RWPE2 (cell line): Measurements from ENCODE around the gene RNU5D-1.
"Not testable (repeated sequence)": the region's sequence is repeated elsewhere in the genome, so short reads cannot be mapped to it uniquely, and the experiment has no call there.

Experiments used
- ATAC-seq: fragments of 200-7000 bp; cut with Tn5 transposase; 3 replicates; pipeline ENCODE4 v1.9.1; 2021; ENCODE audit warnings: low read depth
- DNase-seq: peaks from one replicate; pipeline ENCODE4 v3.0.0-alpha.2; 2020; ENCODE audit warnings: low spot score
- H3K27ac ChIP-seq: fragments of 450-650 bp; 2 replicates; pipeline ENCODE4 v1.5.1; 2017; ENCODE audit warnings: mild to moderate bottlenecking; ENCODE audit not compliant: poor library complexity, severe bottlenecking
- H3K27me3 ChIP-seq: fragments of 250-450 bp; sonication (Bioruptor Pico); 2 replicates; pipeline ENCODE4 v1.5.1; 2021; ENCODE audit warnings: mild to moderate bottlenecking, moderate library complexity; ENCODE audit not compliant: insufficient read depth, poor library complexity, severe bottlenecking
- H3K36me3 ChIP-seq: fragments of 250-450 bp; sonication (Bioruptor Pico); 2 replicates; pipeline ENCODE4 v1.5.1; 2020; ENCODE audit warnings: low read depth, mild to moderate bottlenecking, moderate library complexity
- H3K4me1 ChIP-seq: fragments of 250-450 bp; sonication (Bioruptor Pico); 2 replicates; pipeline ENCODE4 v1.5.1; 2021; ENCODE audit warnings: mild to moderate bottlenecking, moderate library complexity; ENCODE audit not compliant: insufficient read depth, poor library complexity, severe bottlenecking
- H3K4me3 ChIP-seq: fragments of 250-450 bp; sonication (Bioruptor Pico); 2 replicates; pipeline ENCODE4 v1.5.1; 2021; ENCODE audit warnings: mild to moderate bottlenecking, moderate library complexity; ENCODE audit not compliant: severe bottlenecking
- H3K9me3 ChIP-seq: fragments of 250-450 bp; sonication (Bioruptor Pico); 2 replicates; pipeline ENCODE4 v1.5.1; 2021; ENCODE audit warnings: mild to moderate bottlenecking, moderate library complexity; ENCODE audit not compliant: severe bottlenecking
- TF ChIP-seq, protein P1 (sequence below): fragments of 450-650 bp; IDR thresholded peaks from one replicate; pipeline ENCODE4 v1.5.1; 2017; ENCODE audit warnings: mild to moderate bottlenecking, moderate library complexity; ENCODE audit not compliant: poor library complexity, severe bottlenecking

The RNU5D-1 gene

DNA sequence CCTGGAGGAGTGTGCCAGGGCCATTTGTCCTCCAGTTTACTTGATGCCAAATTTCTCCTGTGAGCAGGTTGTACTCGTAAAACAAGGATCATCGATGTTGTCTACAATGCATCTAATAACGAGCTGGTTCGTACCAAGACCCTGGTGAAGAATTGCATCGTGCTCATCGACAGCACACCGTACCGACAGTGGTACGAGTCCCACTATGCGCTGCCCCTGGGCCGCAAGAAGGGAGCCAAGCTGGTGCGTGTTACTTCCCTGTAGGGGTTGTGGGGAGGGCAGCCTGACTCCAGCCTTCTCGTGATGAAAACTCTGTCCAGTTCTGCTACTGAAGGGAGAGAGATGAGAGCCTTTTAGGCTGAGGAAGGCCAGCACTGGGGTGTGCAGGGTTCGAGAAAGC is 46.6 kb upstream of the RNU5D-1 start:
- DNase-seq (no peak), ATAC-seq (no peak)
- Histone ChIP-seq H3K27me3 (no peaks in the 10 kb centered on the region), H3K9me3 (no peaks in the 10 kb centered on the region), H3K4me1 (peaks cover 7% of the 10 kb centered on the region), H3K4me3 (peak overlapping the region; percentile 92), H3K36me3 (peaks cover 59% of the 10 kb centered on the region), H3K27ac (peak overlapping the region; percentile 87)
- TF ChIP-seq, protein P1, sequence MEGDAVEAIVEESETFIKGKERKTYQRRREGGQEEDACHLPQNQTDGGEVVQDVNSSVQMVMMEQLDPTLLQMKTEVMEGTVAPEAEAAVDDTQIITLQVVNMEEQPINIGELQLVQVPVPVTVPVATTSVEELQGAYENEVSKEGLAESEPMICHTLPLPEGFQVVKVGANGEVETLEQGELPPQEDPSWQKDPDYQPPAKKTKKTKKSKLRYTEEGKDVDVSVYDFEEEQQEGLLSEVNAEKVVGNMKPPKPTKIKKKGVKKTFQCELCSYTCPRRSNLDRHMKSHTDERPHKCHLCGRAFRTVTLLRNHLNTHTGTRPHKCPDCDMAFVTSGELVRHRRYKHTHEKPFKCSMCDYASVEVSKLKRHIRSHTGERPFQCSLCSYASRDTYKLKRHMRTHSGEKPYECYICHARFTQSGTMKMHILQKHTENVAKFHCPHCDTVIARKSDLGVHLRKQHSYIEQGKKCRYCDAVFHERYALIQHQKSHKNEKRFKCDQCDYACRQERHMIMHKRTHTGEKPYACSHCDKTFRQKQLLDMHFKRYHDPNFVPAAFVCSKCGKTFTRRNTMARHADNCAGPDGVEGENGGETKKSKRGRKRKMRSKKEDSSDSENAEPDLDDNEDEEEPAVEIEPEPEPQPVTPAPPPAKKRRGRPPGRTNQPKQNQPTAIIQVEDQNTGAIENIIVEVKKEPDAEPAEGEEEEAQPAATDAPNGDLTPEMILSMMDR = no peak

DNA sequence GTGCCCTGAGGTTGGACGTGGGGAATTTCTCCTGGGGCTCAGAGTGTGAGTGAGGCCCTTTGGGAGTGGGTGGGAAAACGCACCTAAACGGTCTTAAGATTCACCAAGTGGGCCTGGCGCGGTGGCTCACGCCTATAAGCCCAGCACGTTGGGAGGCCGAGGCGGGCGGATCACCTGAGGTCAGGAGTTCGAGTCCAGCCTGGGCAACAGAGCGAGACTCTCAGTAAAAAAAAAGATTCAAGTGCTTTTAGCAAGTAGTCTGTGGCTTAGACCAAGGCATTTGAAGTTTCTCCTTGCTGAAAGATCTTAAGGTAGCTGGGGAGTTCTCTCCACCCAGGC is 45.7 kb upstream of the RNU5D-1 start:
- Histone ChIP-seq H3K9me3 (no peaks in the 10 kb centered on the region), H3K36me3 (peaks cover 59% of the 10 kb centered on the region), H3K27ac (peak overlapping the region; percentile 87), H3K4me3 (peak overlapping the region; percentile 92), H3K4me1 (peaks cover 7% of the 10 kb centered on the region), H3K27me3 (no peaks in the 10 kb centered on the region)
- no peak for DNase-seq
- TF ChIP-seq, protein P1 = no peak
- no peak for ATAC-seq

DNA sequence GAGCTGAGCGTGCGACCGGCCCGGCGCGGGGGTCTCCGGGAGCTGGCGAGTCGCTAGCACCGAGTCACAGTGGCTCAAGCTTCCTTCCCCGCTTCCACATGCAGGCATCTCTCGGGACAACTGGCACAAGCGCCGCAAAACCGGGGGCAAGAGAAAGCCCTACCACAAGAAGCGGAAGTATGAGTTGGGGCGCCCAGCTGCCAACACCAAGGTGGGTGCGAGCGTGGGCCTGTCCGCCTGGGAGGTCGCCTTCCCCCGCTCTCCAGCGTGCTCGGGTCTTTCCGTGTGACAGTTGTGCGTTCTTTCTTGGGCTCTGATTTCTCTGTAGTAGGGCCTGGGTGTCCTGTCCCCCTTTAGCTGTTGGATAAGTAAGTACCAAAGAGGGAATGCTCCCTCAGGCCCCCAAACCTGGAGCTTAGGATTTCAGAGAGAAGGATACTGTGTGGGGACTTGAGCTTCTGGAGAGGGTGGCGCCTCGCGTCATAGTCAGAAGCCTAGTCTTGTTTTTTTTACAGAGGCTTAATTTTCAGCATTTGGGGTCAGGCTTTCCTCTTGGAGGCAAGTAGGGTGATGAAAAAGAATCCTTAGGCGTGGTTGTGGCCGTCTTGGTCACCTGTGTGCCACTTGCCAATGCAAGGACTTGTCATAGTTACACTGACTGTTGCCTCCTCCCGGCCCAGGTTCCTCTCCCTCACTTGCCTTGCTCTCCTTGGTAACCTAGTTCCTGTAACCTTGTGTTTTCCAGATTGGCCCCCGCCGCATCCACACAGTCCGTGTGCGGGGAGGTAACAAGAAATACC is 45.2 kb upstream of the RNU5D-1 start:
- DNase-seq (no peak), ATAC-seq (no peak)
- Histone ChIP-seq H3K4me1 (peaks cover 7% of the 10 kb centered on the region), H3K36me3 (peaks cover 58% of the 10 kb centered on the region), H3K27me3 (no peaks in the 10 kb centered on the region), H3K4me3 (peak overlapping the region; percentile 92), H3K9me3 (no peaks in the 10 kb centered on the region), H3K27ac (peak overlapping the region; percentile 87)
- TF ChIP-seq, protein P1 = no peak

DNA sequence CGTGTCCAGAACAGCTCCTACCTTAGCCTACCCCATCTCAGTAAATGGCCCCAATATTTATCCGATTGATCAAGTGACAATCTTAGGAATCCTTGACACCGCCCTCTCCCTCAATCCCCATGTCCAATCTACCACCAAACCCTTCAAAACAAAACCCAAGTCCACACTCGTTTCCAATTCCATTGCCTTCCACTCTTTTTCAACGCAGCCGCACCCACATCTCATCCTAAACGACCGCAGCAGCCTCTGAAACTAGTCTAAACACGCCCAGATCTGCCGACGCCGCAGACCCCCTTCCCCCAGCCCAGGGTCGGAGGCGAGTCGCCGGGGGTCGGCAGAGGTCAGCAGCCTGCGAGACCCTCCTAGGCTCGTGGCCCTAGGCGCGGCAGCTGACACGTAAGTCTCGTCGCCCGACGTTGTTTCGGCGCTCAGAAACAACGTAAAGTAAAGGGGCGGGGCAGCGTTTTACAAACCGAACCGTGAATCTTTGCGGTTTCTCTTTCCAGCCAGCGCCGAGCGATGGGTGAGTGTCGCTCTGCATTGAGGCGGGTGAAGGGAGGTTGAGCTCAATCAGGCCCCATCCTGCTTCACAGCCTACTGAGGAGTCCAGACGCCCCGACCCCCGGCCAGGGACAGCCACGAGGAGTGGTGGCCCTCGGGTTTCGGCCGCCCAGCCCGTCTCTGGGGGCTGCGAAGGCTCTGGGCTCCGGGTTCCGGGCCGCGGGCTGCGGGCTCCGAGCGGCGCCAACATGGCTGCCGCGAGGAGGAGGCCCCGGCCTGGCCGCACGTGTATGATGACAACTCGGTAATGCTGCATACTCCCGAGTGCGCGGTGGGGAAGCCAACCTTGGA is 44.3 kb upstream of the RNU5D-1 start, which contains the start of gene RPS8:
TSS of gene RPS8 (plus strand) at position 463 of the 852 bp plus-strand sequence. CDS start at position 520, 57 bp downstream.
- TF ChIP-seq, protein P1 = no peak
- ATAC-seq (peak; percentile 62), DNase-seq (peak; percentile 88)
- Histone ChIP-seq H3K4me1 (peaks cover 7% of the 10 kb centered on the region), H3K27me3 (no peaks in the 10 kb centered on the region), H3K27ac (peak within 1 kb of the TSS; percentile 87), H3K4me3 (peak within 1 kb of the TSS; percentile 92), H3K9me3 (no peaks in the 10 kb centered on the region), H3K36me3 (peaks cover 49% of the 10 kb centered on the region)

DNA sequence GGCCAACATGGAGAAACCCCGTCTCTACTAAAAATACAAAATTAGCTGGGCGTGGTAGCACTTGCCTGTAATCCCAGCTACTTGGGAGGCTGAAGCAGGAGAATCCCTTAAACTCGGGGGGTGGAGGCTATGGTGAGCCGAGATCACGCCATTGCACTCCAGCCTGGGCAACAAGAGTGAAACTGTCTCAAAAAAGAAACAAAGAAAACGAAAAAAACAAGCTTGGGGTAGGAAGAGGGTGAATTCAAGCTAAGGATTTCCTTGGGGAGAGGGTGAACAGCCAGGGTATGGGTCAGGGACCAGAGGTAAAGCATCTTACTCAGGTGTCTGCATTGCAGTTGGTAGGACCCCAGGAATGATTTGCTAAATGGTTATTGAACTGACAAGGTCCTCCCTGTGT is 35.5 kb upstream of the RNU5D-1 start:
- ATAC-seq, DNase-seq, H3K27ac ChIP-seq, H3K27me3 ChIP-seq, H3K9me3 ChIP-seq, H3K4me1 ChIP-seq, H3K4me3 ChIP-seq: not testable (repeated sequence)
- peaks cover 66% of the 10 kb centered on the region for H3K36me3 ChIP-seq
